Mesenchymal stem cell (in vitro differentiated cells and primary cell): ENCODE measurements around the gene MAPKBP1.

ENCODE experiments used
- DNase-seq: peaks from one replicate; pipeline ENCODE4 v3.0.0-alpha.2; 2013
- H2AFZ ChIP-seq: one replicate; pipeline ENCODE4 v1.6.1; 2013; ENCODE audit warnings: low read depth, mild to moderate bottlenecking, control low read depth, inconsistent platforms, low read length, moderate library complexity
- H2AK5ac ChIP-seq: 2 replicates; pipeline ENCODE4 v1.6.1; 2013; ENCODE audit warnings: low read length, moderate library complexity, mild to moderate bottlenecking, inconsistent platforms; ENCODE audit not compliant: severe bottlenecking
- H2BK120ac ChIP-seq: one replicate; pipeline ENCODE4 v1.6.1; 2013; ENCODE audit warnings: low read depth, mild to moderate bottlenecking, inconsistent platforms, low read length, moderate library complexity
- H2BK12ac ChIP-seq, 2 experiments: one replicate each; pipeline ENCODE4 v1.6.1; 2013; ENCODE audit warnings: inconsistent platforms in 2 of 2, low read length in 2 of 2, mild to moderate bottlenecking in 2 of 2, moderate library complexity in 2 of 2, control low read depth in 1 of 2
- H2BK15ac ChIP-seq: one replicate; pipeline ENCODE4 v1.6.1; 2013; ENCODE audit warnings: mild to moderate bottlenecking, low read depth, inconsistent platforms; ENCODE audit not compliant: poor library complexity, severe bottlenecking
- H2BK5ac ChIP-seq: 2 replicates; pipeline ENCODE4 v1.6.1; 2013; ENCODE audit warnings: low read depth, mild to moderate bottlenecking, low read length, control low read depth, inconsistent platforms; ENCODE audit not compliant: poor library complexity, severe bottlenecking
- H3K14ac ChIP-seq, 2 experiments: one replicate each; pipeline ENCODE4 v1.6.1; 2013; ENCODE audit warnings: inconsistent platforms in 2 of 2, low read length in 2 of 2, control low read depth in 1 of 2, mild to moderate bottlenecking in 1 of 2, moderate library complexity in 1 of 2
- H3K18ac ChIP-seq, 2 experiments: one replicate each; pipeline ENCODE4 v1.6.1; 2013; ENCODE audit warnings: inconsistent platforms in 2 of 2, low read length in 2 of 2, control low read depth in 1 of 2, low read depth in 1 of 2, mild to moderate bottlenecking in 1 of 2
- H3K23ac ChIP-seq, 2 experiments: one replicate each; pipeline ENCODE4 v1.6.1; 2013; ENCODE audit warnings: inconsistent platforms in 2 of 2, low read length in 2 of 2, mild to moderate bottlenecking in 2 of 2, moderate library complexity in 2 of 2, control low read depth in 1 of 2
- H3K27ac ChIP-seq: 2 replicates; pipeline ENCODE4 v1.5.1; 2013; ENCODE audit warnings: mild to moderate bottlenecking, moderate library complexity, low read length, control low read depth, inconsistent platforms; ENCODE audit not compliant: poor library complexity, severe bottlenecking
- H3K27me3 ChIP-seq, 2 experiments: 2 replicates each; pipeline versions ENCODE4 v1.6.1 to v1.7.0; 2013; ENCODE audit warnings: low read length in 2 of 2, mild to moderate bottlenecking in 2 of 2, moderate library complexity in 2 of 2, control low read depth in 1 of 2, inconsistent platforms in 1 of 2; ENCODE audit not compliant: control insufficient read depth in 1 of 2, insufficient read depth in 1 of 2
- H3K36me3 ChIP-seq, 2 experiments: 2 replicates each; pipeline versions ENCODE4 v1.6.1 to v1.7.0; 2013; ENCODE audit warnings: low read length in 2 of 2, control low read depth in 1 of 2, inconsistent platforms in 1 of 2, low read depth in 1 of 2, mild to moderate bottlenecking in 1 of 2; ENCODE audit not compliant: insufficient read depth in 2 of 2, control insufficient read depth in 1 of 2
- H3K4ac ChIP-seq, 2 experiments: one replicate each; pipeline ENCODE4 v1.6.1; 2013; ENCODE audit warnings: inconsistent platforms in 2 of 2, low read length in 2 of 2, mild to moderate bottlenecking in 2 of 2, moderate library complexity in 2 of 2, control low read depth in 1 of 2, low read depth in 1 of 2
- H3K4me1 ChIP-seq: 2 replicates; pipeline ENCODE4 v1.6.1; 2013; ENCODE audit warnings: low read depth, low read length, control low read depth; ENCODE audit not compliant: control insufficient read depth, insufficient read depth
- H3K4me2 ChIP-seq: 2 replicates; pipeline ENCODE4 v1.6.1; 2013; ENCODE audit warnings: low read length, mild to moderate bottlenecking, inconsistent platforms; ENCODE audit not compliant: poor library complexity, severe bottlenecking
- H3K4me3 ChIP-seq, 2 experiments: 2 replicates each; pipeline versions ENCODE4 v1.5.1 to v1.7.0; 2013; ENCODE audit warnings: low read length in 2 of 2, mild to moderate bottlenecking in 2 of 2, control low read depth in 1 of 2, low read depth in 1 of 2; ENCODE audit not compliant: insufficient read depth in 1 of 2
- H3K79me1 ChIP-seq: replicated peaks from 2 replicates; pipeline ENCODE4 v1.6.1; 2013; ENCODE audit warnings: mild to moderate bottlenecking, control low read depth, low read length, inconsistent platforms; ENCODE audit not compliant: poor library complexity, severe bottlenecking
- H3K9ac ChIP-seq: 2 replicates; pipeline ENCODE4 v1.7.0; 2013; ENCODE audit warnings: mild to moderate bottlenecking, low read length, moderate library complexity
- H3K9me3 ChIP-seq: 2 replicates; pipeline ENCODE4 v1.7.0; 2013; ENCODE audit warnings: mild to moderate bottlenecking, low read length; ENCODE audit not compliant: control insufficient read depth
- H4K8ac ChIP-seq: one replicate; pipeline ENCODE4 v1.6.1; 2013; ENCODE audit warnings: inconsistent platforms, mild to moderate bottlenecking, low read length, moderate library complexity
- H4K91ac ChIP-seq: one replicate; pipeline ENCODE4 v1.6.1; 2013; ENCODE audit warnings: mild to moderate bottlenecking, low read length, inconsistent platforms
- WGBS: methylation state at CpG from one replicate; pipeline ENCODE4 v1.1.7; 2013; ENCODE audit warnings: mixed read lengths; 5-methylcytosine and 5-hydroxymethylcytosine counted together

MAPKBP1 gene

DNA sequence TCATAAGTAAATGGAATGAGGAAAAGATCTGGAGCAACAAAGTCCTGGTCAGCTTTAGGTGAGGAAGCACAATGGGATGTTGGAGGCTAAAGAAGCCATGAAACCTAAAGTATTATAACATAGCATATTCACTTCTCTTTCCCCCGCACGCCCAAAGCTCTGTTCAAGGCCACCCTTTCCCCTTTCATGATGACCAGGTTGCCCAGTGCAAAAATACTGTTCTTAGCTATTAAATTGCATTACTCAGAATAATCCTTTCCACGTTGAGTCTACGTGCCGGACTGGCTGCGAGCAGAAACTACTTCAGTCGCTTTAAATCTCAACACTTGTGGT lies 589 bp upstream of the MAPKBP1 start:
- Histone ChIP-seq H2BK5ac (no peak overlapping the region), H3K27ac (peak overlapping the region; percentile 83), H3K27me3 (no peaks in the 10 kb centered on the region), H2BK12ac (no peak overlapping the region), H3K23ac (no peak overlapping the region), H2BK15ac (no peak overlapping the region), H2BK120ac (no peak overlapping the region), H2AK5ac (no peak overlapping the region), H3K9me3 (no peaks in the 10 kb centered on the region), H3K14ac (no peak overlapping the region), H3K4me3 (peak overlapping the region in 1 of 2 experiments; percentile 95), H3K18ac (no peak overlapping the region), H4K91ac (no peak overlapping the region), H3K9ac (peak overlapping the region; percentile 95), H2AFZ (no peak overlapping the region), H3K79me1 (peaks cover 8% of the 10 kb centered on the region), H4K8ac (no peak overlapping the region), H3K4ac (no peak overlapping the region), H3K4me2 (peak overlapping the region; percentile 79), H3K36me3 (peaks cover 0 to 17% of the 10 kb centered on the region in 2 experiments), H3K4me1 (peaks cover 7% of the 10 kb centered on the region)
- no peak for DNase-seq
- WGBS, result 14% methylated on average over 7 of the region's 7 CpGs

- Histone ChIP-seq H3K79me1 (peaks cover 11% of the 10 kb centered on the region), H3K23ac (peak overlapping the region in 1 of 2 experiments; percentile 36), H2AK5ac (peak overlapping the region; percentile 33), H4K8ac (peak overlapping the region; percentile 70), H4K91ac (peak overlapping the region; percentile 98), H3K9me3 (no peaks in the 10 kb centered on the region), H3K36me3 (peaks cover 0 to 7% of the 10 kb centered on the region in 2 experiments), H3K9ac (peak overlapping the region; percentile 95), H3K4ac (peak overlapping the region; percentile 34 to 39), H2BK5ac (no peak overlapping the region), H3K14ac (peak overlapping the region in 1 of 2 experiments; percentile 82), H2BK15ac (peak overlapping the region; percentile 46), H2BK12ac (peak overlapping the region; percentile 40 to 63), H3K27me3 (no peaks in the 10 kb centered on the region), H3K4me2 (peak overlapping the region; percentile 79), H3K27ac (peak overlapping the region; percentile 73), H3K18ac (peak overlapping the region; percentile 63 to 96), H2BK120ac (peak overlapping the region; percentile 54), H3K4me3 (peak overlapping the region; percentile 79 to 95), H3K4me1 (peaks cover 7% of the 10 kb centered on the region), H2AFZ (peak overlapping the region; percentile 30)
- WGBS, result 24% methylated on average over 19 of the region's 19 CpGs
- no peak for DNase-seq
Measured at GRCh38 chr15:41774882-41775417, 666 bp downstream of the MAPKBP1 start.

GRCh38 chr15:41775651-41776050 lies 1.4 kb downstream of the MAPKBP1 start:
- H3K27ac ChIP-seq, result no peak overlapping the region
- H3K23ac ChIP-seq, result peak overlapping the region in 1 of 2 experiments; percentile 23
- peak overlapping the region; percentile 46 for H2AK5ac ChIP-seq
- peak overlapping the region in 1 of 2 experiments; percentile 17 for H3K4ac ChIP-seq
- no peak overlapping the region for H2BK15ac ChIP-seq
- no peaks in the 10 kb centered on the region for H3K27me3 ChIP-seq
- no peak overlapping the region for H4K91ac ChIP-seq
- DNase-seq, result no peak
- H3K4me2 ChIP-seq, result peak overlapping the region; percentile 79
- no peak overlapping the region for H4K8ac ChIP-seq
- H3K36me3 ChIP-seq, result peaks cover 0 to 2% of the 10 kb centered on the region in 2 experiments
- H3K4me3 ChIP-seq, result peak overlapping the region in 1 of 2 experiments; percentile 95
- H3K18ac ChIP-seq, result no peak overlapping the region
- H2BK5ac ChIP-seq, result no peak overlapping the region
- peak overlapping the region; percentile 95 for H3K9ac ChIP-seq
- H2BK120ac ChIP-seq, result no peak overlapping the region
- 74% methylated on average over 2 of the region's 2 CpGs for WGBS
- H3K9me3 ChIP-seq, result no peaks in the 10 kb centered on the region
- H3K79me1 ChIP-seq, result peaks cover 11% of the 10 kb centered on the region
- H3K14ac ChIP-seq, result no peak overlapping the region
- no peak overlapping the region for H2BK12ac ChIP-seq
- H3K4me1 ChIP-seq, result peaks cover 7% of the 10 kb centered on the region
- H2AFZ ChIP-seq, result no peak overlapping the region

DNA sequence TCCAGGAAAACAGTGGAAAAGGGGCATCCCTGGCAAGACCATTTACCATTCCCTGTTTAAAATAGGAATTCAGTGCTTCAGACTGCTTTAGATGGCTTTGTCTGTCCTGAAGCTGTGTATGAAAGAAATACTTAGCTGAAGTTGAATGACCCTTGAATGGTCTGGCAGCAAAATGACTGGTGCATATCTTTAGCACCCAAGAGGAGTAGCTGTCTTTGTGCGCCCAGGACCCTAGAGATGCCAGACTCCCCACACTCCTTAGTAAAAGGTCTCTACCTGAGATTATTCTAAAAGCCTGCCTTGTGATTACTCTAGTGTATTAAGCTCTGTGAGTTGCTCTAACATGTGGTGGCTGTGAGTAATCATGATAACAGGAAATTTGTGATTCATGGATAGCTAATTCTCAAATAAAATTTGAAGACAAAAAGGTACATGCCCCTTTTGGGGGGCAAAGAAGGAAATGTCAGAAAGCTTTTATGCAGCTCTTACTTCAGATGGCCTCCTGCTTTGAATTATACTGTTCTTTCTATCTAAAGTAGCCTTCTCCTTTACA lies 3.2 kb downstream of the MAPKBP1 start:
- H3K9ac ChIP-seq, result peak overlapping the region; percentile 22
- H4K8ac ChIP-seq, result no peak overlapping the region
- H3K79me1 ChIP-seq, result peaks cover 10% of the 10 kb centered on the region
- no peak overlapping the region for H2BK120ac ChIP-seq
- no peak overlapping the region for H3K4ac ChIP-seq
- H2AK5ac ChIP-seq, result no peak overlapping the region
- no peak overlapping the region for H4K91ac ChIP-seq
- WGBS, result 82% methylated on average over 1 of the region's 1 CpG
- H3K14ac ChIP-seq, result no peak overlapping the region
- no peak overlapping the region for H2BK5ac ChIP-seq
- no peak overlapping the region for H2BK12ac ChIP-seq
- DNase-seq, result no peak
- H3K27me3 ChIP-seq, result no peaks in the 10 kb centered on the region
- no peak overlapping the region for H2AFZ ChIP-seq
- H3K36me3 ChIP-seq, result no peaks in the 10 kb centered on the region
- H3K4me2 ChIP-seq, result no peak overlapping the region
- H3K4me3 ChIP-seq, result peak overlapping the region in 1 of 2 experiments; percentile 4
- H3K23ac ChIP-seq, result no peak overlapping the region
- H2BK15ac ChIP-seq, result no peak overlapping the region
- no peak overlapping the region for H3K18ac ChIP-seq
- H3K9me3 ChIP-seq, result no peaks in the 10 kb centered on the region
- no peak overlapping the region for H3K27ac ChIP-seq
- peaks cover 7% of the 10 kb centered on the region for H3K4me1 ChIP-seq
